ENCODE data around the gene TMC5. TPM values are rescaled to one million over a fixed set of nuclear protein-coding genes. Genes with fewer than 3 reads are reported as not detected.

The TMC5 gene
- polyA plus RNA-seq, 1 donor from 2014 or later: not detected

GRCh38 chr16:19521471-19522396 is 104.1 kb downstream of the TMC5 start, which contains the start of gene GDE1:
Gene GDE1, minus strand, starts transcription at chr16:19522098. Its CDS starts 134 bp downstream, at chr16:19521964.
- Mint-ChIP-seq H3K27ac (peak within 1 kb of the TSS; percentile 79 to 91 (median 85)), H3K27me3 (no peaks in the 10 kb centered on the region), H3K4me3 (peak within 1 kb of the TSS; percentile 96 to 98 (median 98)), H3K36me3 (peaks cover 3% of the 10 kb centered on the region), H3K4me1 (peaks cover 34 to 38% (median 36%) of the 10 kb centered on the region in 3 donors), H3K9me3 (no peaks in the 10 kb centered on the region)

GRCh38 chr16:19522397-19522732 is 104.7 kb downstream of the TMC5 start:
- peaks cover 34 to 38% (median 36%) of the 10 kb centered on the region in 3 donors for H3K4me1 Mint-ChIP-seq
- no peaks in the 10 kb centered on the region for H3K27me3 Mint-ChIP-seq
- no peaks in the 10 kb centered on the region for H3K9me3 Mint-ChIP-seq
- H3K27ac Mint-ChIP-seq: peak overlapping the region; percentile 79 to 91 (median 85)
- peak overlapping the region; percentile 96 to 98 (median 98) for H3K4me3 Mint-ChIP-seq
- peaks cover 3% of the 10 kb centered on the region for H3K36me3 Mint-ChIP-seq

- Mint-ChIP-seq H3K4me3 (peak overlapping the region in 3 of 4 donors; percentile 43 to 98 (median 97)), H3K27ac (peak overlapping the region in 2 of 3 donors; percentile 79 to 85), H3K4me1 (peaks cover 34 to 36% (median 35%) of the 10 kb centered on the region in 3 donors), H3K27me3 (no peaks in the 10 kb centered on the region), H3K36me3 (peaks cover 3% of the 10 kb centered on the region), H3K9me3 (no peaks in the 10 kb centered on the region)
These were observed 105.1 kb downstream of the TMC5 start for GRCh38 chr16:19522760-19523159.

DNA sequence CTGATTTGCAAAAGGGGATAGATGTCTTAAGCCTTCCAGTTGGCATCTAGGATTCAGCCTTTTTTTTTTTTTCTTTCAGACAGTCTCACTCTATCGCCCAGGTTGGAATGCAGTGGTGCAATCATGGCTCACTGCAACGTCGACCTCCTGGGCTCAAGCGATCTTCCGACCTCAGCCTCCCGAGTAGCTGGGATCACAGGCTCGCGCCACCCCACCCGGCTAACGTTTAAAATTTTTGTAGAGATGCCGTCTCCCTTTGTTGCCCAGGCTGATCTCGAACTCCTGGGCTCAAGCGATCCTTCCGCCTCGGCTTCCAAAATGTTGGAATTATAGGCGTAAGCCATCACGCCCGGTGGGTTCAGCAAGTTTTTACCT is 105.5 kb downstream of the TMC5 start:
- Mint-ChIP-seq H3K27me3 (no peaks in the 10 kb centered on the region), H3K27ac (no peak overlapping the region), H3K4me1 (peaks cover 34 to 36% (median 35%) of the 10 kb centered on the region in 3 donors), H3K36me3 (peaks cover 3% of the 10 kb centered on the region), H3K9me3 (no peaks in the 10 kb centered on the region), H3K4me3 (peak overlapping the region in 1 of 4 donors; percentile 97)

GRCh38 chr16:19523559-19524355 is 106.1 kb downstream of the TMC5 start, which contains the start of gene CCP110:
Gene CCP110, plus strand, starts transcription at chr16:19523942. Its CDS starts 3,940 bp downstream, at chr16:19527882.
- Mint-ChIP-seq H3K9me3 (no peaks in the 10 kb centered on the region), H3K4me1 (peaks cover 31 to 33% (median 32%) of the 10 kb centered on the region in 3 donors), H3K4me3 (peak within 1 kb of the TSS; percentile 97 to 100 (median 99)), H3K27ac (peak within 1 kb of the TSS; percentile 75 to 96 (median 82)), H3K36me3 (peaks cover 4% of the 10 kb centered on the region), H3K27me3 (no peaks in the 10 kb centered on the region)

GRCh38 chr16:19524356-19524615 is 106.6 kb downstream of the TMC5 start:
- Mint-ChIP-seq H3K4me1 (peaks cover 31 to 33% (median 32%) of the 10 kb centered on the region in 3 donors), H3K4me3 (peak overlapping the region; percentile 97 to 100 (median 99)), H3K9me3 (no peaks in the 10 kb centered on the region), H3K27me3 (no peaks in the 10 kb centered on the region), H3K36me3 (peaks cover 4% of the 10 kb centered on the region), H3K27ac (peak overlapping the region; percentile 53 to 82 (median 75))

- peaks cover 4% of the 10 kb centered on the region for H3K36me3 Mint-ChIP-seq
- no peaks in the 10 kb centered on the region for H3K27me3 Mint-ChIP-seq
- H3K27ac Mint-ChIP-seq: peak overlapping the region; percentile 53 to 82 (median 75)
- H3K4me3 Mint-ChIP-seq: peak overlapping the region; percentile 97 to 100 (median 99)
- H3K9me3 Mint-ChIP-seq: no peaks in the 10 kb centered on the region
- peaks cover 28 to 31% (median 30%) of the 10 kb centered on the region in 3 donors for H3K4me1 Mint-ChIP-seq
These were observed 107.1 kb downstream of the TMC5 start for GRCh38 chr16:19524616-19525384.

DNA sequence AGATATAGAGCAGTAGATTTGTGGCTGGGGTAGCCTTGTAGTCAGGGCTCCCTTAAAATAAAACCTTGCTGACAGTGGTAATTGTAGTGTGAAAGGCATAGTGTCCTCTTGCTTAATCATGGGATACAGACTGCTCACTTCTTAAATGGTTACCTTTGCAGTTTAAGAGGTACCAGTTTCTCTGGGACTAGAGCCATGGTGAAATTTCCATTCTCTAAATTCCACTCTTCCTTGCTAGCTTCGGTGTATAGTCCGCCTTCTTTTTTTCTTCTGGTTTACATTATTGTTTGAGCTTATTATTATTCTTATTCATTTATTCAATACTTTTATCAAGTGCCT is 107.7 kb downstream of the TMC5 start:
- Mint-ChIP-seq H3K4me1 (peaks cover 27 to 31% (median 28%) of the 10 kb centered on the region in 3 donors), H3K9me3 (no peaks in the 10 kb centered on the region), H3K4me3 (peak overlapping the region; percentile 97 to 100 (median 99)), H3K27ac (peak overlapping the region in 2 of 3 donors; percentile 75 to 82), H3K36me3 (peaks cover 4% of the 10 kb centered on the region), H3K27me3 (no peaks in the 10 kb centered on the region)

- Mint-ChIP-seq H3K36me3 (peaks cover 4% of the 10 kb centered on the region), H3K9me3 (no peaks in the 10 kb centered on the region), H3K4me1 (peaks cover 15 to 18% (median 16%) of the 10 kb centered on the region in 3 donors), H3K27me3 (no peaks in the 10 kb centered on the region), H3K27ac (no peak overlapping the region), H3K4me3 (no peak overlapping the region)
These were observed 109.5 kb downstream of the TMC5 start for GRCh38 chr16:19527161-19527560.

GRCh38 chr16:19528666-19529065 is 111.0 kb downstream of the TMC5 start:
- Mint-ChIP-seq H3K4me1 (peaks cover 11 to 12% (median 11%) of the 10 kb centered on the region in 3 donors), H3K9me3 (no peaks in the 10 kb centered on the region), H3K27ac (no peak overlapping the region), H3K4me3 (no peak overlapping the region), H3K27me3 (no peaks in the 10 kb centered on the region), H3K36me3 (peaks cover 4% of the 10 kb centered on the region)

GRCh38 chr16:19532601-19533000 is 114.9 kb downstream of the TMC5 start:
- H3K4me3 Mint-ChIP-seq: no peak overlapping the region
- H3K9me3 Mint-ChIP-seq: no peaks in the 10 kb centered on the region
- H3K27me3 Mint-ChIP-seq: no peaks in the 10 kb centered on the region
- no peak overlapping the region for H3K27ac Mint-ChIP-seq
- peaks cover 2% of the 10 kb centered on the region for H3K36me3 Mint-ChIP-seq
- H3K4me1 Mint-ChIP-seq: no peaks in the 10 kb centered on the region

DNA sequence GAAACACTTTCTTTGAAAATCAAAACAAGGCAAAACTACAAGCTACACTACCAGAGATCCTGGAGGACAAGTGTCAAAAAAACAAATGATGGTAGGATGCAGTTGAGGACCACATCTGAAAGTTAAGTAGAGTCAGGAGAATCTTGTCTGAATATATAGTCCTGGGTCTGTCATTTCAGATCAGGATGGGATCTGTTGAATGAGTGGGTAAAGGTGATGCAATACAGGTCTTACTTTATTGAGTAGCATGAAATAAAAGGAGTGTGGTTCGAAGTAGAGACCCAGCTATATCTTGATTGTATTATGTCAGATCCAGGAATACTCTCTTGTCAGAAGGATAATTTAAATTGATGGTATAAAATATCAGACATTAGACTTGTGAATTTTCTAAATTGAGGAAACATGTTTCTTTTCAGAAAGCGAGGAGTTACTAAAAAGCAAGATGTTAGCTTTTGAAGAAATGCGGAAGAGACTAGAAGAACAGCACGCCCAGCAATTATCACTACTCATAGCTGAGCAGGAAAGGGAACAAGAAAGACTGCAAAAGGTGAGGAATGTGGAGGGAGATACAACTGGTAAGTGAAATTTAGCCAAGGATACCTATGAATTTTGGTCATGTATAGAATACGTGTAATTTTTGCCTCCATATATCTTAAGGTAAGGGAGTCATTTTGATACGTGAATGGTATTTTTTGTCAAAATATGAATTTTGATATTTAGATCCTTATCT is 122.7 kb downstream of the TMC5 start:
- Mint-ChIP-seq H3K27ac (no peak overlapping the region), H3K27me3 (no peaks in the 10 kb centered on the region), H3K9me3 (no peaks in the 10 kb centered on the region), H3K4me3 (no peak overlapping the region), H3K4me1 (no peaks in the 10 kb centered on the region), H3K36me3 (peaks cover 20% of the 10 kb centered on the region)

DNA sequence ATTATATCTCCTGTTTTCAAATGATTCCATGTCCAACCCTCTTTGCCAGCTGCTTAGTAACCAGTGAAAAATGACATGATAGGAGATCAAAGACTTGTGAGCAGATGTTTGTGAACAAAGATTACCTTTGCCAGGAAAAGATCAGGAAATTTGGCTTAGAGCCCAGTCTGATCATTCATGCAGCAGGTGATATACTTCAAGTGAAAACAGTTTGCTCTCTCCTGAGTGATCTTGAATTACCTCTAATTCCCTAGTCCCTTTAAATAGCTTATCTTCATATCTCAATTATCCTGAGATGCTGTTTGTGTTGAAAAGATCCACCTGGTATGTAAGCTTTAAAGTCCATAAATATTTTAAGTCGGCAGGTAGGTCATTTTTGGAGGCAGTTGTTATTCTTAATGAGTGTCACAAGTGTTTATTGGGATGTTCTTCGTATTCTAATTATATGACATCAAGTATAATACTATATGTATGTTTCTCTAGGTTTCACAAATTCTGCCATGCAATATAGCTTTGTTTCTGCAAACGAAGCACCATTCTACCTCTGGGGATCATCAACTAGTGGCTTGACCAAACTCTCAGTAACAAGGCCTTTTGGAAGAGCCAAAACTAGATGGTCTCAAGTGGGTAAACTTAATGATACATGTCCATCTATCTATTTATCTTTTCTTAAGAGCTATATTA is 124.6 kb downstream of the TMC5 start:
- Mint-ChIP-seq H3K9me3 (no peaks in the 10 kb centered on the region), H3K4me1 (no peaks in the 10 kb centered on the region), H3K4me3 (no peak overlapping the region), H3K36me3 (peaks cover 21% of the 10 kb centered on the region), H3K27ac (no peak overlapping the region), H3K27me3 (no peaks in the 10 kb centered on the region)
